HEK293 (cell line): ENCODE results near the gene SURF4.

Experiments used
- CTCF ChIA-PET: fragments of 350-600 bp; formaldehyde crosslinking; extraction: SDS; loops from one replicate; lab custom pipeline; 2021; ENCODE audit warnings: antibody characterized with exemption; lab: Yijun Ruan, JAX
- POLR2A ChIA-PET: fragments of 300-600 bp; formaldehyde crosslinking; extraction: SDS; loops from one replicate; lab custom pipeline; 2020; ENCODE audit warnings: antibody characterized with exemption, inconsistent platforms; lab: Yijun Ruan, JAX
- H3K27ac ChIP-seq: fragments of 200-500 bp; sonication (Bioruptor generic); 2 replicates; pipeline ENCODE4 v1.5.1; 2014; ENCODE audit warnings: low read depth, low read length, control low read depth, inconsistent platforms; ENCODE audit errors: extremely low read depth
- H3K36me3 ChIP-seq, 2 experiments: fragments of 200-500 bp in 1 of 2; sonication (Bioruptor generic) in 1 of 2; 1 replicate in 1 of 2; 2 replicates in 1 of 2; pipeline ENCODE4 v1.5.1; 2014 to 2017; ENCODE audit warnings: inconsistent platforms in 2 of 2, low read length in 2 of 2; ENCODE audit not compliant: control insufficient read depth in 2 of 2, insufficient read depth in 1 of 2
- H3K4me1 ChIP-seq: fragments of 200-500 bp; sonication (Bioruptor generic); 2 replicates; pipeline ENCODE4 v1.5.1; 2014; ENCODE audit warnings: mild to moderate bottlenecking, low read length, inconsistent platforms; ENCODE audit not compliant: control insufficient read depth, insufficient read depth
- H3K4me3 ChIP-seq: 2 replicates; pipeline ENCODE4 v1.5.1; 2011; ENCODE audit warnings: low read depth, mild to moderate bottlenecking, control low read depth, low read length, moderate library complexity
- H3K9me3 ChIP-seq: fragments of 200-500 bp; sonication (Bioruptor generic); 2 replicates; pipeline ENCODE4 v1.5.1; 2014; ENCODE audit warnings: low read depth, low read length, inconsistent platforms; ENCODE audit not compliant: control insufficient read depth, insufficient read depth
- AEBP2 ChIP-seq: fragments of 450-650 bp; formaldehyde crosslinking; IDR thresholded peaks from 2 replicates; pipeline ENCODE4 v1.5.1; 2016; ENCODE audit warnings: missing biosample characterization, missing genetic modification characterization, borderline replicate concordance
- GLI2 ChIP-seq: fragments of 450-650 bp; formaldehyde crosslinking; IDR thresholded peaks from 2 replicates; pipeline ENCODE4; 2017; ENCODE audit warnings: missing biosample characterization, missing genetic modification characterization, low read depth, borderline replicate concordance
- MEIS1 ChIP-seq: sonication (generic); formaldehyde crosslinking; IDR thresholded peaks from 2 replicates; pipeline ENCODE4 v1.8.1; 2022; ENCODE audit warnings: missing genetic modification reagents, mild to moderate bottlenecking, borderline replicate concordance
- WT1 ChIP-seq: fragments of 450-650 bp; formaldehyde crosslinking; IDR thresholded peaks from 2 replicates; pipeline ENCODE4 v1.5.1; 2016; ENCODE audit warnings: missing biosample characterization, missing genetic modification characterization
- ZBTB20 ChIP-seq: fragments of 450-650 bp; formaldehyde crosslinking; IDR thresholded peaks from 2 replicates; pipeline ENCODE4 v1.5.1; 2016; ENCODE audit warnings: missing biosample characterization, missing genetic modification characterization
- ZFP3 ChIP-seq: fragments of 450-650 bp; formaldehyde crosslinking; IDR thresholded peaks from 2 replicates; pipeline ENCODE4 v1.5.1; 2016; ENCODE audit warnings: low read depth, missing biosample characterization, missing genetic modification characterization
- ZNF132 ChIP-seq: fragments of 450-650 bp; formaldehyde crosslinking; IDR thresholded peaks from 2 replicates; pipeline ENCODE4 v1.5.1; 2017; ENCODE audit warnings: missing biosample characterization, missing genetic modification characterization, borderline replicate concordance
- ZNF133 ChIP-seq: fragments of 450-650 bp; formaldehyde crosslinking; IDR thresholded peaks from 2 replicates; pipeline ENCODE4 v1.5.1; 2016; ENCODE audit warnings: missing biosample characterization, missing genetic modification characterization
- ZNF146 ChIP-seq: fragments of 450-650 bp; formaldehyde crosslinking; IDR thresholded peaks from 2 replicates; pipeline ENCODE4 v1.5.1; 2016; ENCODE audit warnings: missing biosample characterization, missing genetic modification characterization
- ZNF239 ChIP-seq: fragments of 450-650 bp; formaldehyde crosslinking; IDR thresholded peaks from 2 replicates; pipeline ENCODE4 v1.5.1; 2016; ENCODE audit warnings: missing biosample characterization, missing genetic modification characterization
- ZNF266 ChIP-seq: fragments of 450-650 bp; formaldehyde crosslinking; IDR thresholded peaks from 2 replicates; pipeline ENCODE4 v1.5.1; 2016; ENCODE audit warnings: missing biosample characterization, missing genetic modification characterization, low read depth
- ZNF274 ChIP-seq, 2 experiments: fragments of 200-500 bp in 1 of 2; fragments of 450-650 bp in 1 of 2; sonication (Bioruptor generic) in 1 of 2; formaldehyde crosslinking in 1 of 2; IDR thresholded peaks; 2 replicates each; pipeline versions ENCODE4 v1.5.1 to v1.6.1; 2014 to 2016; ENCODE audit warnings: borderline replicate concordance in 1 of 2, inconsistent platforms in 1 of 2, low read length in 1 of 2, missing biosample characterization in 1 of 2, missing genetic modification characterization in 1 of 2
- ZNF394 ChIP-seq: fragments of 450-650 bp; formaldehyde crosslinking; IDR thresholded peaks from 2 replicates; pipeline ENCODE4 v1.5.1; 2016; ENCODE audit warnings: missing biosample characterization, missing genetic modification characterization, mild to moderate bottlenecking, moderate library complexity, borderline replicate concordance
- ZNF416 ChIP-seq: fragments of 450-650 bp; formaldehyde crosslinking; IDR thresholded peaks from 2 replicates; pipeline ENCODE4 v1.5.1; 2016; ENCODE audit warnings: missing biosample characterization, missing genetic modification characterization
- ZNF426 ChIP-seq: fragments of 450-650 bp; formaldehyde crosslinking; IDR thresholded peaks from 2 replicates; pipeline ENCODE4 v1.5.1; 2017; ENCODE audit warnings: missing biosample characterization, missing genetic modification characterization, mild to moderate bottlenecking, inconsistent platforms, moderate library complexity
- ZNF513 ChIP-seq: fragments of 450-650 bp; IDR thresholded peaks from 2 replicates; pipeline ENCODE4 v1.5.1; 2018; ENCODE audit warnings: missing biosample characterization, missing genetic modification characterization
- ZNF530 ChIP-seq: fragments of 450-650 bp; formaldehyde crosslinking; IDR thresholded peaks from 2 replicates; pipeline ENCODE4 v1.5.1; 2016; ENCODE audit warnings: low read depth, missing biosample characterization, missing genetic modification characterization
- ZNF558 ChIP-seq: fragments of 450-650 bp; formaldehyde crosslinking; IDR thresholded peaks from 2 replicates; pipeline ENCODE4 v1.5.1; 2016; ENCODE audit warnings: missing biosample characterization, missing genetic modification characterization
- ZNF610 ChIP-seq: fragments of 450-650 bp; formaldehyde crosslinking; IDR thresholded peaks from 2 replicates; pipeline ENCODE4 v1.5.1; 2016; ENCODE audit warnings: missing biosample characterization, missing genetic modification characterization, borderline replicate concordance
- ZNF830 ChIP-seq: fragments of 450-650 bp; IDR thresholded peaks from 2 replicates; pipeline ENCODE4 v1.5.0; 2018; ENCODE audit warnings: missing biosample characterization, missing genetic modification characterization, low read depth, mild to moderate bottlenecking, moderate library complexity
- ZSCAN23 ChIP-seq: fragments of 450-650 bp; formaldehyde crosslinking; IDR thresholded peaks from 2 replicates; pipeline ENCODE4 v1.5.1; 2016; ENCODE audit warnings: missing biosample characterization, missing genetic modification characterization

The SURF4 gene

GRCh38 chr9:133340916-133341315 is 34.9 kb downstream of the SURF4 start:
- peaks cover 0 to 71% of the 10 kb centered on the region in 2 experiments; a peak in 1 of 3 replicates for H3K36me3 ChIP-seq
- POLR2A ChIA-PET: interaction anchor here (1.1 to 1.4 kb wide), 2 partner anchors 10 to 16 kb away, joined by 3 to 4 read pairs; partner anchors contain the start of genes SURF1 and SURF2
- TF ChIP-seq MEIS1 (no peak), ZNF146 (tag by site-specific recombination) (no peak), ZBTB20 (no peak), ZNF394 (tag by site-specific recombination) (no peak), ZNF133 (tag by site-specific recombination) (no peak), ZSCAN23 (tag by site-specific recombination) (no peak), WT1 (tag by site-specific recombination) (no peak), ZNF513 (tag by site-specific recombination) (no peak), ZNF132 (tag by site-specific recombination) (no peak), AEBP2 (tag by site-specific recombination) (no peak), ZFP3 (tag by site-specific recombination) (no peak), ZNF426 (tag by site-specific recombination) (no peak), ZNF416 (tag by site-specific recombination) (no peak), ZNF274 (IDR thresholded peaks at IDR 0.05; ENCODE audit: low read length) (no peak), ZNF274 (tag by site-specific recombination; IDR thresholded peaks at IDR 0.05; ENCODE audit: borderline replicate concordance) (no peak), GLI2 (tag by site-specific recombination) (no peak)
- CTCF ChIA-PET: interaction anchor here (0.8 to 1.3 kb wide), 3 partner anchors 24 to 155 kb away, joined by 3 to 4 read pairs (median 3); no protein-coding TSS in a partner anchor
- H3K4me3 ChIP-seq: no peak overlapping the region
- no peaks in the 10 kb centered on the region for H3K9me3 ChIP-seq
- no peak overlapping the region for H3K27ac ChIP-seq
- H3K4me1 ChIP-seq: no peaks in the 10 kb centered on the region

GRCh38 chr9:133340256-133340655 is 35.6 kb downstream of the SURF4 start:
- ChIA-PET POLR2A (interaction anchor here (1.0 to 2.2 kb wide), 4 partner anchors 8 to 16 kb away, joined by 3 to 15 read pairs (median 5); partner anchors contain the start of genes MED22, RPL7A, SURF1 and SURF2), CTCF (interaction anchor here (0.7 to 1.7 kb wide), 5 partner anchors 10 to 161 kb away, joined by 3 to 6 read pairs (median 3); no protein-coding TSS in a partner anchor)
- no peaks in the 10 kb centered on the region for H3K9me3 ChIP-seq
- H3K36me3 ChIP-seq: peaks cover 0 to 64% of the 10 kb centered on the region in 2 experiments; a peak in 1 of 3 replicates
- H3K27ac ChIP-seq: no peak overlapping the region
- no peak overlapping the region for H3K4me3 ChIP-seq
- no peaks in the 10 kb centered on the region for H3K4me1 ChIP-seq
- TF ChIP-seq ZNF610 (no peak), ZNF558 (tag by site-specific recombination) (no peak), ZNF239 (tag by site-specific recombination) (no peak), ZNF830 (tag by site-specific recombination) (no peak), ZNF266 (tag by site-specific recombination) (no peak), ZNF530 (tag by site-specific recombination) (no peak)
- TF ChIP-seq, all 188 proteins: peak for 0
